GM19043 (cell line): ENCODE measurements around the gene WWOX.
"Not testable (repeated sequence)": the region's sequence is repeated elsewhere in the genome, so short reads cannot be mapped to it uniquely, and the experiment has no call there.

Experiments
- ATAC-seq: cut with Tn5 transposase; IDR thresholded peaks from one replicate; pipeline ENCODE4 v1.9.1; 2021; ENCODE audit warnings: low read depth; ENCODE audit not compliant: unreplicated experiment

WWOX gene

GRCh38 chr16:79217375-79218011 is 1118.0 kb downstream of the WWOX start:
- no peak for ATAC-seq

- no peak for ATAC-seq
Measured at GRCh38 chr16:79218351-79218750, 1118.9 kb downstream of the WWOX start.

- not testable (repeated sequence) for ATAC-seq
Measured at GRCh38 chr16:79225994-79226393, 1126.5 kb downstream of the WWOX start.

- ATAC-seq, result no peak
Measured at GRCh38 chr16:79229361-79229760, 1129.9 kb downstream of the WWOX start.

- ATAC-seq, result not testable (repeated sequence)
Measured at GRCh38 chr16:79245700-79246099, 1146.2 kb downstream of the WWOX start.

- no peak for ATAC-seq
Measured at GRCh38 chr16:79247386-79247785, 1147.9 kb downstream of the WWOX start.

- ATAC-seq, result no peak
Measured at GRCh38 chr16:79248351-79248750, 1148.9 kb downstream of the WWOX start.

- ATAC-seq, result no peak
Measured at GRCh38 chr16:79250502-79251098, 1151.1 kb downstream of the WWOX start.

GRCh38 chr16:79253100-79253631 is 1153.7 kb downstream of the WWOX start:
- no peak for ATAC-seq

- no peak for ATAC-seq
Measured at GRCh38 chr16:79257953-79258490, 1158.6 kb downstream of the WWOX start.

- not testable (repeated sequence) for ATAC-seq
Measured at GRCh38 chr16:79260890-79261289, 1161.4 kb downstream of the WWOX start.

GRCh38 chr16:79261481-79261940 is 1162.1 kb downstream of the WWOX start:
- no peak for ATAC-seq

- no peak for ATAC-seq
Measured at GRCh38 chr16:79261944-79262552, 1162.6 kb downstream of the WWOX start.
